ENCODE measurements around the gene PCGF6. TPM values are rescaled to one million over a fixed set of nuclear protein-coding genes. Genes with fewer than 3 reads are reported as not detected.

Gene PCGF6
- total and polyA plus RNA-seq, 10 donors: 6.0 to 11.3 (median 8.6) TPM

- Histone ChIP-seq H3K4me1 (no peaks in the 10 kb centered on the region), H3K27me3 (replicated peaks in 1 of 7) (no peaks in the 10 kb centered on the region), H3K27ac (no peak overlapping the region), H3K36me3 (no peaks in the 10 kb centered on the region), H3K9me3 (peaks cover 0 to 12% (median under 1%) of the 10 kb centered on the region in 8 donors), H3K4me3 (no peak overlapping the region)
- 55 to 84% (median 71%) methylated on average over 4 of the region's 4 CpGs for WGBS, 5 donors
- intact Hi-C loops (cut with DNase I; ENCODE audit: low total_unique reads): no loop called here
- TF ChIP-seq POLR2A (IDR thresholded peaks at IDR 0.05) (no peak), POLR2AphosphoS5 (IDR thresholded peaks at IDR 0.05) (no peak), CTCF (IDR thresholded peaks at IDR 0.05 in 8 of 11, conservative IDR thresholded peaks at IDR 0.05 in 3 of 11) (no peak)
- no peak for DNase-seq
Observed at GRCh38 chr10:103254538-103255325, 96.2 kb downstream of the PCGF6 start.

GRCh38 chr10:103254113-103254512, 96.8 kb downstream of the PCGF6 start:
- intact Hi-C loops (cut with DNase I; ENCODE audit: low total_unique reads): no loop called here
- WGBS, 5 donors: 54 to 84% (median 60%) methylated on average over 3 of the region's 3 CpGs
- no peak for TF ChIP-seq POLR2AphosphoS5 (IDR thresholded peaks at IDR 0.05)
- no peak for TF ChIP-seq CTCF (IDR thresholded peaks at IDR 0.05 in 8 of 11, conservative IDR thresholded peaks at IDR 0.05 in 3 of 11)
- TF ChIP-seq POLR2A (IDR thresholded peaks at IDR 0.05): no peak
- H3K4me3 ChIP-seq: no peak overlapping the region
- no peaks in the 10 kb centered on the region for H3K4me1 ChIP-seq
- no peak overlapping the region for H3K27ac ChIP-seq
- DNase-seq: no peak
- no peaks in the 10 kb centered on the region for H3K27me3 ChIP-seq (replicated peaks in 1 of 7)
- peaks cover 0 to 6% (median 0%) of the 10 kb centered on the region in 8 donors for H3K9me3 ChIP-seq
- H3K36me3 ChIP-seq: no peaks in the 10 kb centered on the region

Small RNAs within 50 kb of the gene (microRNA-seq; reads per million reads assigned to microRNA genes)
- 1,284 to 1,468 (median 1,285) reads per million in 3 donors for gene MIR1307

Small RNAs within 50 kb of the gene (small RNA-seq; reads per million reads assigned to genes)
- 0 reads per million in 4 donors for gene RNU11-3P

Other genes with a start within 250 kb of the PCGF6 start
- 100 to 1,000 TPM in 2 of 7 donors, 10 to 100 TPM in 5; 83.6 to 115 (median 96.8) TPM for gene NT5C2, start 157.9 kb downstream of the PCGF6 start, total RNA-seq
- gene NT5C2, start 157.9 kb downstream of the PCGF6 start, polyA plus RNA-seq: 10 to 100 TPM; 21.7 to 32.6 (median 24.5) TPM
- gene RPEL1, start 105.3 kb downstream of the PCGF6 start, total RNA-seq: under 1 TPM in 1 of 7 donors, not detected in 6; 0.23 TPM
- not detected for gene RPEL1, start 105.3 kb downstream of the PCGF6 start, polyA plus RNA-seq
- gene INA, start 74.0 kb downstream of the PCGF6 start, total RNA-seq: not detected
- gene INA, start 74.0 kb downstream of the PCGF6 start, polyA plus RNA-seq: under 1 TPM; 0.02 to 0.09 (median 0.03) TPM
- gene TAF5, start 16.8 kb upstream of the PCGF6 start, total RNA-seq: 1 to 10 TPM; 4.0 to 7.7 (median 4.7) TPM
- gene TAF5, start 16.8 kb upstream of the PCGF6 start, polyA plus RNA-seq: 1 to 10 TPM; 2.3 to 2.9 (median 2.5) TPM
- gene ATP5MK, start 45.3 kb upstream of the PCGF6 start, total RNA-seq: 100 to 1,000 TPM; 111 to 244 (median 137) TPM
- 100 to 1,000 TPM; 423 to 528 (median 519) TPM for gene ATP5MK, start 45.3 kb upstream of the PCGF6 start, polyA plus RNA-seq
- gene PDCD11, start 45.5 kb upstream of the PCGF6 start, total RNA-seq: 10 to 100 TPM; 21.1 to 41.9 (median 25.2) TPM
- gene PDCD11, start 45.5 kb upstream of the PCGF6 start, polyA plus RNA-seq: 10 to 100 TPM; 13.9 to 21.2 (median 20.4) TPM
- 10 to 100 TPM; 36.8 to 91.6 (median 68.6) TPM for gene CALHM2, start 101.2 kb upstream of the PCGF6 start, total RNA-seq
- 10 to 100 TPM; 12.6 to 40.4 (median 23.3) TPM for gene CALHM2, start 101.2 kb upstream of the PCGF6 start, polyA plus RNA-seq
- gene CALHM1, start 107.8 kb upstream of the PCGF6 start, total RNA-seq: under 1 TPM in 1 of 7 donors, not detected in 6; 0.52 TPM
- gene CALHM1, start 107.8 kb upstream of the PCGF6 start, polyA plus RNA-seq: under 1 TPM in 2 of 3 donors, not detected in 1; 0.04 to 0.10 TPM
- not detected for gene CALHM3, start 128.1 kb upstream of the PCGF6 start, total RNA-seq
- gene CALHM3, start 128.1 kb upstream of the PCGF6 start, polyA plus RNA-seq: under 1 TPM in 1 of 3 donors, not detected in 2; 0.03 TPM
- gene NEURL1, start 142.6 kb upstream of the PCGF6 start, total RNA-seq: 1 to 10 TPM in 6 of 7 donors, under 1 TPM in 1; 0.43 to 3.6 (median 2.4) TPM
- 1 to 10 TPM in 2 of 3 donors, under 1 TPM in 1; 0.76 to 2.9 (median 1.4) TPM for gene NEURL1, start 142.6 kb upstream of the PCGF6 start, polyA plus RNA-seq